ENCODE data around the gene KCTD19. TPM values are rescaled to one million over a fixed set of nuclear protein-coding genes. Genes with fewer than 3 reads are reported as not detected.
"Not testable (repeated sequence)": the region's sequence is repeated elsewhere in the genome, so short reads cannot be mapped to it uniquely, and the experiment has no call there.

Gene KCTD19
- total RNA-seq, 4 donors from 2014 or later = 0.24 to 0.93 TPM; not detected in 2

DNA sequence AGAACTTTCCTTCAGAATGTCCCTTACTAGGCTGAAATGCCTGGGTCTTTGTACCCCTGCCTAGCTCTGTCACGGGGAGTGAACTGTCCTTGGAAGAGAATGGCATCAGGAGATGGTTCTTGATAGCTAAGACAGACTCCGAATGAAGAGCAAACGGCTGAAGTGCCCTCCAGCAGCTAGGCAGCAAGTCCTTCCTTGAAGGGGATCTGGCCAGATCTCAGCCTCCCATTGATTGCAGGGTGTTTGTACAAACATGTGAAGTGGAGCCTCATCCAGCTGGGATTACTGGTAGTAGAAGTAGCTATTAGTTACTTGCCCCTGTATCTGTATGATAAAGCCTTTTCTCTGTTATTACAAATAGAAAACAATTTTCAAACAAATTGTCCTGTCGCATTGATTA, 31.0 kb upstream of the KCTD19 start:
- ATAC-seq (ENCODE audit: low FRiP score) (no peak), DNase-seq (ENCODE audit: low spot score) (no peak)
- TF ChIP-seq CTCF (IDR thresholded peaks at IDR 0.05) = no peak

GRCh38 chr16:67356396-67356795, 29.9 kb upstream of the KCTD19 start:
- TF ChIP-seq CTCF (IDR thresholded peaks at IDR 0.05) = no peak
- ATAC-seq (ENCODE audit: low FRiP score) (no peak), DNase-seq (ENCODE audit: low spot score) (no peak)

DNA sequence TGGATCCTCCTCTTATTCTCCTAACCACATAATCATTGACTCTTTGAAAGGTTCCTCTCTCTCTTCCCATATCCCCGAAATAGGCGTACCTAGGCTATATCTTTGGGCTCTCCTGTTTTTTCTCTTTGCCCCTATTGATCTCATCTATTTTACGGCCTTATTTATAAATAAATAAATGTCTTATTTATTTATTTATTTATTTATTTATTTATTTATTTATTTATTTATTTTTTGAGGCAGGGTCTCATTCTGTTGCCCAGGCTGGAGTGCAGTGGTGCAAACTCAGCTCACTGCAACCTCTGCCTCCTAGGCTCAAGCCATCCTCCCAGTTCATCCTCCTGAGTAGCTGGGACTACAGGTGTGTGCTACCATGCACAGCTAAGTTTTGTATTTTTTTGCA, 25.9 kb upstream of the KCTD19 start:
- ATAC-seq (ENCODE audit: low FRiP score); DNase-seq (ENCODE audit: low spot score): not testable (repeated sequence)

- TF ChIP-seq CTCF (IDR thresholded peaks at IDR 0.05) = no peak
- DNase-seq (ENCODE audit: low spot score) (no peak), ATAC-seq (ENCODE audit: low FRiP score) (no peak)
Observed at GRCh38 chr16:67350324-67350723, 23.8 kb upstream of the KCTD19 start.

DNA sequence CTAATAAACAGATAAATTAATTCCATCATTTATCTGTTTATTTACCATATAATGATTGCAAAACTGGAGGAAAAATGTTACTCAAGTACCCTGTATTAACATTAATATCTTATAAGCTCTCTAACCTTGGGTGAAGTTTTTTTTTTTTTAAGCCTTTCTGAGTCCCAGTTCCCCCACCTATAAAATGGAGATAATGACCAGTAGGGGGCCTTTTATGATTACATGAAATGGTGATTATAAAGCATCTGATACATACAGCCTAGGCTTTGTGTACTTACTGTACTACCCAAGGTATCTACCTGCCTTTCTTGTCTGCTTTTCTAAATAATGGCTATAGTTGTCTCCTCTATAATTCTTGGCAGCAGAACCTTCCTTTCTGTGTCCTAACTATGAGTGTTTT, 22.6 kb upstream of the KCTD19 start:
- DNase-seq (ENCODE audit: low spot score) (no peak), ATAC-seq (ENCODE audit: low FRiP score) (no peak)
- TF ChIP-seq CTCF (IDR thresholded peaks at IDR 0.05) = no peak

- no peak for ATAC-seq (ENCODE audit: low FRiP score)
- DNase-seq (ENCODE audit: low spot score) = no peak
- no peak for TF ChIP-seq CTCF (IDR thresholded peaks at IDR 0.05)
Observed at GRCh38 chr16:67346341-67346740, 19.8 kb upstream of the KCTD19 start.

GRCh38 chr16:67345401-67345800, 18.9 kb upstream of the KCTD19 start:
- DNase-seq (ENCODE audit: low spot score) (no peak), ATAC-seq (ENCODE audit: low FRiP score) (no peak)
- no peak for TF ChIP-seq CTCF (IDR thresholded peaks at IDR 0.05)

DNA sequence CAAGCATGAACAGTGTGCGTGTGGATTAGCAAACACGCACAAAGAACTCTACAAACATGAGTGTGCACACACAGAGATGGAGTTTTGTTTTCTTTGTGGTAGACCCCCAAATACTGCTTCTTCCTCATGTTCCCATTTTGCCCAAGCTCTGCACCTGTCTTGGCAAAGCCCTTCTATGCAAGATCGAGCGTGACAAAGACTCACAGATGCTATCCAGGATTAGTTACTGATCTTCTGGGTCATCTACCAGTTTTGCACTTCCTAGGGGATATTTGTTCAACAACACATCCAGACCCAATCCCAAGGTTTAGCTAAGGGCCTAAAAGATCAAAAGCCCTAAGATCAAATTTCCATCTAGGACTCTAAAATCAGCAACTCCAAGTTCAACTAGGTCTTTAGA, 16.1 kb upstream of the KCTD19 start:
- no peak for DNase-seq (ENCODE audit: low spot score)
- no peak for TF ChIP-seq CTCF (IDR thresholded peaks at IDR 0.05)
- ATAC-seq (ENCODE audit: low FRiP score) = no peak

Measured in omental fat pad (tissue), 4 donors.